ENCODE data around the gene UBXN11. TPM values are rescaled to one million over a fixed set of nuclear protein-coding genes. Genes with fewer than 3 reads are reported as not detected.

Gene UBXN11
- polyA plus RNA-seq, 2 of the 4 experiments (the other 2 are of a cell fraction), result 7.6 to 10.8 TPM

GRCh38 chr1:26322042-26322331, 15.6 kb upstream of the UBXN11 start:
- ATAC-seq, result no peak
- POLR2A ChIA-PET, result no interaction called here
- no peak for FAIRE-seq

DNA sequence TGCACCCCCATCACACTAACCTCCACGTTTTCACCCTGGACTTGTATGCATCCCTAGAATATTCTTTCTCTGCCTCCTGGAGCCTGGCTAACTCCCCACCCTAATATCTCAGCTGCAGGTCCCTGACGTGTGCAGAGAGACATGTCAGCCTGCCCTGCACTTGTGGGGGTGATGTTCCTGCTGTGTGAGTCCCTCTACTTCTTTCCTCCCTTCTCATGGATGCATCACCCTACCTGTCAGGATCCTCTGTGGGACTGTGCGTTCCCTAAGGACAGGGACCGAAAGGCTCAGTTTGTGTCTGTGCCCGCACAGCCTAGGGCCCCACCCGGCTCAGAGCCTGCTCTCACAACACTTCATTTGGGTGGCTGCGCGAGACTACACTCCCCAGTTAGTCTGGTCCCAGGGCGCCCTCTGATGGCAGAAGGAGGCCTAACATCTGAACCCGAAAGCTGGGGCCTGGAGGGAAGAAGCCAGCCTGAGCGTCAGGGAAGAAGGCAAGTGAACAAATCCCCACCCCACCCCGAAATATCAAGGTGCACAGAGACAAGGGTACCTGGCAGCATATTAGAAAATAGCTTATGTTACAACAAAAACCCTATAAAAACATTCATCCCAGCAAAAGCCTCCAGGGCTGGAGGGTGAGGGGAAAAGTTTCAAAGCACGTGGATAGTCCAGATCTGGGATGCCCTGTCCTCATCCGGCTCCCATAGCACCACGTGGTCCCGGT, 15.0 kb upstream of the UBXN11 start:
- H3K4me3 ChIP-seq, result no peak overlapping the region
- ATAC-seq (peak; percentile 88 to 97), DNase-seq (ENCODE audit: low read depth in 1 of 2, low spot score in 1 of 2) (peak; percentile 69 to 75), FAIRE-seq (no peak)
- no peaks in the 10 kb centered on the region for H3K9me3 ChIP-seq
- peak overlapping the region; percentile 37; the same call in 2 of the 3 replicates for H3K4me2 ChIP-seq
- H3K27ac ChIP-seq, result peak overlapping the region in 1 of 2 experiments; percentile 67; a peak in 3 of 6 replicates
- peak; percentile 67 for TF ChIP-seq SMC3 (IDR thresholded peaks at IDR 0.05)
- TF ChIP-seq KDM5A (IDR thresholded peaks at IDR 0.05), result no peak
- peak; percentile 78 to 88 for TF ChIP-seq RAD21 (conservative IDR thresholded peaks at IDR 0.05 in 1 of 2, IDR thresholded peaks at IDR 0.05 in 1 of 2)
- TF ChIP-seq CTCF (IDR thresholded peaks at IDR 0.05), result peak; percentile 63
- TF ChIP-seq CHD2 (IDR thresholded peaks at IDR 0.05; ENCODE audit: low read length, partially characterized antibody), result peak; percentile 50
- TF ChIP-seq ZSCAN20 (CRISPR knock-in tag; IDR thresholded peaks at IDR 0.05), result no peak
- no peak for TF ChIP-seq HOXB13 (CRISPR knock-in tag; IDR thresholded peaks at IDR 0.05; ENCODE audit: low read depth)
- TF ChIP-seq MAZ (IDR thresholded peaks at IDR 0.05; ENCODE audit: borderline replicate concordance, low read depth, low read length), result 0 out of 2 replicates have a peak, but pooled peaks have one; percentile 42
- 0 out of 3 replicates have a peak, but pooled peaks cover 5% of the 10 kb centered on the region for H3K4me1 ChIP-seq
- ChIA-PET CTCF (interaction anchor here (0.6 to 14.3 kb wide), 53 partner anchors 10 to 695 kb away, joined by 3 to 128 read pairs (median 4); partner anchors contain the start of genes C1orf232, CATSPER4, CEP85 and SH3BGRL3), POLR2A (no interaction called here)
- WGBS (ENCODE audit: missing lambda C conversion rate), result 29% methylated on average over 10 of the region's 16 CpGs

More at GRCh38 chr1:26322042-26322331, 15.6 kb upstream of the UBXN11 start:
- 44% methylated on average over 5 of the region's 10 CpGs for WGBS (ENCODE audit: missing lambda C conversion rate)
- Histone ChIP-seq H3K4me3 (no peak overlapping the region), H3K9me3 (no peaks in the 10 kb centered on the region), H3K4me1 (0 out of 3 replicates have a peak, but pooled peaks cover 5% of the 10 kb centered on the region), H3K27ac (no peak overlapping the region), H3K4me2 (no peak overlapping the region)
- DNase-seq (ENCODE audit: low read depth in 1 of 2, low spot score in 1 of 2), result no peak
- CTCF ChIA-PET, result interaction anchor here (0.6 to 14.3 kb wide), 50 partner anchors 10 to 286 kb away, joined by 3 to 128 read pairs (median 5); partner anchors contain the start of genes C1orf232, CATSPER4, CEP85 and SH3BGRL3
- TF ChIP-seq ZSCAN20 (CRISPR knock-in tag; IDR thresholded peaks at IDR 0.05) (no peak), CHD2 (IDR thresholded peaks at IDR 0.05; ENCODE audit: low read length, partially characterized antibody) (no peak), SMC3 (IDR thresholded peaks at IDR 0.05) (no peak), MAFK (IDR thresholded peaks at IDR 0.05; ENCODE audit: partially characterized antibody) (no peak), FOSB (CRISPR knock-in tag; IDR thresholded peaks at IDR 0.05) (no peak), HDAC2 (IDR thresholded peaks at IDR 0.05) (no peak), HOXA7 (CRISPR knock-in tag; IDR thresholded peaks at IDR 0.05) (no peak), CBX2 (IDR thresholded peaks at IDR 0.05; ENCODE audit: borderline replicate concordance, low read depth) (no peak)
- TF ChIP-seq, protein P1, sequence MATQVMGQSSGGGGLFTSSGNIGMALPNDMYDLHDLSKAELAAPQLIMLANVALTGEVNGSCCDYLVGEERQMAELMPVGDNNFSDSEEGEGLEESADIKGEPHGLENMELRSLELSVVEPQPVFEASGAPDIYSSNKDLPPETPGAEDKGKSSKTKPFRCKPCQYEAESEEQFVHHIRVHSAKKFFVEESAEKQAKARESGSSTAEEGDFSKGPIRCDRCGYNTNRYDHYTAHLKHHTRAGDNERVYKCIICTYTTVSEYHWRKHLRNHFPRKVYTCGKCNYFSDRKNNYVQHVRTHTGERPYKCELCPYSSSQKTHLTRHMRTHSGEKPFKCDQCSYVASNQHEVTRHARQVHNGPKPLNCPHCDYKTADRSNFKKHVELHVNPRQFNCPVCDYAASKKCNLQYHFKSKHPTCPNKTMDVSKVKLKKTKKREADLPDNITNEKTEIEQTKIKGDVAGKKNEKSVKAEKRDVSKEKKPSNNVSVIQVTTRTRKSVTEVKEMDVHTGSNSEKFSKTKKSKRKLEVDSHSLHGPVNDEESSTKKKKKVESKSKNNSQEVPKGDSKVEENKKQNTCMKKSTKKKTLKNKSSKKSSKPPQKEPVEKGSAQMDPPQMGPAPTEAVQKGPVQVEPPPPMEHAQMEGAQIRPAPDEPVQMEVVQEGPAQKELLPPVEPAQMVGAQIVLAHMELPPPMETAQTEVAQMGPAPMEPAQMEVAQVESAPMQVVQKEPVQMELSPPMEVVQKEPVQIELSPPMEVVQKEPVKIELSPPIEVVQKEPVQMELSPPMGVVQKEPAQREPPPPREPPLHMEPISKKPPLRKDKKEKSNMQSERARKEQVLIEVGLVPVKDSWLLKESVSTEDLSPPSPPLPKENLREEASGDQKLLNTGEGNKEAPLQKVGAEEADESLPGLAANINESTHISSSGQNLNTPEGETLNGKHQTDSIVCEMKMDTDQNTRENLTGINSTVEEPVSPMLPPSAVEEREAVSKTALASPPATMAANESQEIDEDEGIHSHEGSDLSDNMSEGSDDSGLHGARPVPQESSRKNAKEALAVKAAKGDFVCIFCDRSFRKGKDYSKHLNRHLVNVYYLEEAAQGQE (IDR thresholded peaks at IDR 0.05), result no peak

- Histone ChIP-seq H3K27ac (peak overlapping the region in 1 of 2 experiments; percentile 67; a peak in 2 of 6 replicates), H3K4me1 (0 out of 3 replicates have a peak, but pooled peaks cover 5% of the 10 kb centered on the region), H3K4me3 (no peak overlapping the region), H3K9me3 (no peaks in the 10 kb centered on the region), H3K4me2 (peak overlapping the region; percentile 37; the same call in 1 of the 3 replicates)
- FAIRE-seq (no peak), ATAC-seq (peak; percentile 7 to 30; a peak in 2 of 6 replicates), DNase-seq (ENCODE audit: low read depth in 1 of 2, low spot score in 1 of 2) (no peak)
- 50% methylated on average over 2 of the region's 2 CpGs for WGBS (ENCODE audit: missing lambda C conversion rate)
- ChIA-PET CTCF (interaction anchor here (0.6 to 14.3 kb wide), 21 partner anchors 11 to 695 kb away, joined by 3 to 128 read pairs (median 12); partner anchors contain the start of gene SH3BGRL3), POLR2A (no interaction called here)
- no peak for TF ChIP-seq POLR2A (IDR thresholded peaks at IDR 0.05; ENCODE audit: low read length)
- no peak for TF ChIP-seq RAD21 (conservative IDR thresholded peaks at IDR 0.05 in 1 of 2, IDR thresholded peaks at IDR 0.05 in 1 of 2)
- no peak for TF ChIP-seq KDM1A (IDR thresholded peaks at IDR 0.05; ENCODE audit: low read depth)
- no peak for TF ChIP-seq PHF8 (IDR thresholded peaks at IDR 0.05; ENCODE audit: borderline replicate concordance, low read depth)
- no peak for TF ChIP-seq ZC3H11A (IDR thresholded peaks at IDR 0.05)
- TF ChIP-seq, protein P2, sequence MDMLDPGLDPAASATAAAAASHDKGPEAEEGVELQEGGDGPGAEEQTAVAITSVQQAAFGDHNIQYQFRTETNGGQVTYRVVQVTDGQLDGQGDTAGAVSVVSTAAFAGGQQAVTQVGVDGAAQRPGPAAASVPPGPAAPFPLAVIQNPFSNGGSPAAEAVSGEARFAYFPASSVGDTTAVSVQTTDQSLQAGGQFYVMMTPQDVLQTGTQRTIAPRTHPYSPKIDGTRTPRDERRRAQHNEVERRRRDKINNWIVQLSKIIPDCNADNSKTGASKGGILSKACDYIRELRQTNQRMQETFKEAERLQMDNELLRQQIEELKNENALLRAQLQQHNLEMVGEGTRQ (IDR thresholded peaks at IDR 0.05), result no peak
- TF ChIP-seq, protein P1 (IDR thresholded peaks at IDR 0.05), result no peak
- no peak for TF ChIP-seq RARB (CRISPR knock-in tag; IDR thresholded peaks at IDR 0.05)
- TF ChIP-seq ESRRA (IDR thresholded peaks at IDR 0.05; ENCODE audit: borderline replicate concordance, low read length), result no peak
- no peak for TF ChIP-seq BHLHE40 (IDR thresholded peaks at IDR 0.05; ENCODE audit: low read depth, low read length)
Observed at GRCh38 chr1:26320896-26321295, 14.5 kb upstream of the UBXN11 start.
